Calu3 (cell line): Measurements from ENCODE around the gene GRWD1. TPM values are rescaled to one million over a fixed set of nuclear protein-coding genes. Genes with fewer than 3 reads are reported as not detected.

Experiments
- BruUV-seq: library from RNA; stranded (reverse); fragments of 400-500 nt; replicated peaks from 2 replicates; lab custom pipeline; 2021; lab: Mats Ljungman, UMichigan
- CTCF ChIA-PET: fragments of 300-600 bp; sonication (Branson Sonifier 250); formaldehyde crosslinking; loops from one replicate; lab custom pipeline; 2022; ENCODE audit warnings: antibody characterized with exemption; lab: Charles Lee
- DNase-seq: peaks from one replicate; pipeline ENCODE4 v3.0.0; 2022
- H3K27ac Mint-ChIP-seq: one replicate; pipeline ENCODE4 v1.8.0; 2022; ENCODE audit warnings: mixed read lengths; ENCODE audit not compliant: unreplicated experiment
- H3K27me3 Mint-ChIP-seq: one replicate; pipeline ENCODE4 v1.8.0; 2022; ENCODE audit warnings: mixed read lengths; ENCODE audit not compliant: unreplicated experiment
- H3K36me3 Mint-ChIP-seq: one replicate; pipeline ENCODE4 v1.8.0; 2022; ENCODE audit warnings: mild to moderate bottlenecking, moderate library complexity, mixed read lengths; ENCODE audit not compliant: insufficient read depth, unreplicated experiment
- H3K4me1 Mint-ChIP-seq: one replicate; pipeline ENCODE4 v1.8.0; 2022; ENCODE audit warnings: mild to moderate bottlenecking, low read depth, mixed read lengths; ENCODE audit not compliant: unreplicated experiment
- H3K4me3 Mint-ChIP-seq: one replicate; pipeline ENCODE4 v1.8.0; 2022; ENCODE audit warnings: mild to moderate bottlenecking, low read depth, moderate library complexity, mixed read lengths; ENCODE audit not compliant: unreplicated experiment
- H3K9me3 Mint-ChIP-seq: one replicate; pipeline ENCODE4 v1.8.0; 2022; ENCODE audit warnings: low read depth, mixed read lengths; ENCODE audit not compliant: unreplicated experiment
- intact Hi-C: fragments of 100-400 bp; cut with micrococcal nuclease; formaldehyde crosslinking; loops from one replicate; pipeline ENCODE4 v1.10.0; 2022; ENCODE audit not compliant: unreplicated experiment
- total RNA-seq: library from RNA; stranded (reverse); gene quantifications from 2 replicates; pipeline ENCODE4 v1.2.3, GENCODE V29; 2022
- TF ChIP-seq, protein P1 (sequence below): fragments of 200-600 bp; IDR thresholded peaks from one replicate; pipeline ENCODE4 v1.8.0; 2022; ENCODE audit warnings: antibody characterized with exemption; ENCODE audit not compliant: unreplicated experiment

Gene GRWD1
- total RNA-seq, 1 experiment from 2014 or later, result 75.0 TPM

DNA sequence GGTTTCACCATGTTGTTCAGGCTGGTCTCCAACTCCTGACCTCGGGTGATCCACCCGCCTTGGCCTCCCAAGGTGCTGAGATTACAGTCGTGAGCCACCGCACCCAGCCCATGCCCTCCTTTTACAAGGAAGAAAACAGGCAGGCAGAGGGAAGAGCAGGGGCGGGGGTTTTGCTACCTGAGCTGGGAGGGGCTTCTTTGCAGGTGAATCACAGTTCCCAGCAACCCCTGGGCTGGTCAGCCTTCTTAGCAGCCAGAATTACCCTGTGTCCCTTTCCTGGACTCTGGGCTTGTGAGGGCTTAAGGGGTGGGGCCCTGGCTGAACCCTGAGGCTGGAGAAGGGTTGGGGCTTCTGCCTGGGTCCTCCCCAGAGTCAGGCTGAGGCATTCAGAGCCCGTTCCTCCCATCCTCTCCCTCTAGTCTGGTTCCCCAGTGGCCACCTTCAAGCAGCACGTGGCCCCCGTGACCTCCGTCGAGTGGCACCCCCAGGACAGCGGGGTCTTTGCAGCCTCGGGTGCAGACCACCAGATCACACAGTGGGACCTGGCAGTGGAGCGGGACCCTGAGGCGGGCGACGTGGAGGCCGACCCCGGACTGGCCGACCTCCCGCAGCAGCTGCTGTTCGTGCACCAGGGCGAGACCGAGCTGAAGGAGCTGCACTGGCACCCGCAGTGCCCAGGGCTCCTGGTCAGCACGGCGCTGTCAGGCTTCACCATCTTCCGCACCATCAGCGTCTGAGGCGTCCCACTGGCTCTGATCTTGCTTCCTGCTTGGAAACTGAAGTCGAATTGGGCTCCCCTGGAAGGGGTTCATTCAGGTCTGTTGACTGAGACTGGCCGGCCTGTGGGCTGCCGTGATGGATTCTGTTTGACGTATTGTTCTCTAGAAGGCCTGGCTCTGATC lies 6.8 kb downstream of the GRWD1 start:
- no TSS peak for BruUV-seq
- Mint-ChIP-seq H3K9me3 (no peaks in the 10 kb centered on the region), H3K4me3 (no peak overlapping the region), H3K27me3 (no peaks in the 10 kb centered on the region), H3K4me1 (peaks cover 20% of the 10 kb centered on the region), H3K27ac (no peak overlapping the region), H3K36me3 (peaks cover 77% of the 10 kb centered on the region)
- intact Hi-C loops, result no loop called here
- peak; percentile 38 for DNase-seq
- TF ChIP-seq, protein P1, sequence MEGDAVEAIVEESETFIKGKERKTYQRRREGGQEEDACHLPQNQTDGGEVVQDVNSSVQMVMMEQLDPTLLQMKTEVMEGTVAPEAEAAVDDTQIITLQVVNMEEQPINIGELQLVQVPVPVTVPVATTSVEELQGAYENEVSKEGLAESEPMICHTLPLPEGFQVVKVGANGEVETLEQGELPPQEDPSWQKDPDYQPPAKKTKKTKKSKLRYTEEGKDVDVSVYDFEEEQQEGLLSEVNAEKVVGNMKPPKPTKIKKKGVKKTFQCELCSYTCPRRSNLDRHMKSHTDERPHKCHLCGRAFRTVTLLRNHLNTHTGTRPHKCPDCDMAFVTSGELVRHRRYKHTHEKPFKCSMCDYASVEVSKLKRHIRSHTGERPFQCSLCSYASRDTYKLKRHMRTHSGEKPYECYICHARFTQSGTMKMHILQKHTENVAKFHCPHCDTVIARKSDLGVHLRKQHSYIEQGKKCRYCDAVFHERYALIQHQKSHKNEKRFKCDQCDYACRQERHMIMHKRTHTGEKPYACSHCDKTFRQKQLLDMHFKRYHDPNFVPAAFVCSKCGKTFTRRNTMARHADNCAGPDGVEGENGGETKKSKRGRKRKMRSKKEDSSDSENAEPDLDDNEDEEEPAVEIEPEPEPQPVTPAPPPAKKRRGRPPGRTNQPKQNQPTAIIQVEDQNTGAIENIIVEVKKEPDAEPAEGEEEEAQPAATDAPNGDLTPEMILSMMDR, result no peak
- CTCF ChIA-PET, result no interaction called here

DNA sequence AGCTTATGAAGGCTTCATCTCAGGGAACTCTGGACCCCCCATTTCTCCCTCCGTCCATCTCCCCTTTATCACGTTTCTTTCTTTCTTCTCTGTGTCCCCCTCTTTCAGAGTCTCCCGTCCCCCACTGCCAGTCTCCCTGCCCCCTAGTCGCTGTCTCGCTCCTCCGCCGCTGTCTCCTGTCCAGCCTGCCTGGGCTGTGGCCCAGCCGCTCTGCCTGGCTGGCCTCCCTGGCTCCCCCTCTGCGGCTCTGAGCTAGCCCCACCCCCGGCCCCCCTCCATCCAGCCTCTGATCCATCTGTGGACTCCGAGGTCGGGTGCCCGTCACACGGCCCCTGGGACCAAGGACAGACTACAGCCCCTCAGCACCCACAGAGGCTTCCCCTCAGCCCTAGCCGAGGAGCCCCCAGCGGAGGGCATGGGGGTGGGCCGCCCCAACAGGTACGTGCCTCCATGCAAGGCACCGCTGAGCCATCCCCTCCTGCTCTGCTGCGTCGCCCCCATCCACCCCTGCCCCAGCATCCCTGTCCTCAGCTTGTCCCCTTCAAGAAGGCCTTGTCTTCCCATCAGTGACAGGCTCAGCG lies 8.5 kb downstream of the GRWD1 start:
- Mint-ChIP-seq H3K27ac (no peak overlapping the region), H3K4me3 (no peak overlapping the region), H3K36me3 (peaks cover 78% of the 10 kb centered on the region), H3K4me1 (peaks cover 20% of the 10 kb centered on the region), H3K27me3 (no peaks in the 10 kb centered on the region), H3K9me3 (no peaks in the 10 kb centered on the region)
- CTCF ChIA-PET, result no interaction called here
- DNase-seq, result no peak
- TF ChIP-seq, protein P1, result no peak
- BruUV-seq, result no TSS peak
- intact Hi-C loops, result no loop called here

DNA sequence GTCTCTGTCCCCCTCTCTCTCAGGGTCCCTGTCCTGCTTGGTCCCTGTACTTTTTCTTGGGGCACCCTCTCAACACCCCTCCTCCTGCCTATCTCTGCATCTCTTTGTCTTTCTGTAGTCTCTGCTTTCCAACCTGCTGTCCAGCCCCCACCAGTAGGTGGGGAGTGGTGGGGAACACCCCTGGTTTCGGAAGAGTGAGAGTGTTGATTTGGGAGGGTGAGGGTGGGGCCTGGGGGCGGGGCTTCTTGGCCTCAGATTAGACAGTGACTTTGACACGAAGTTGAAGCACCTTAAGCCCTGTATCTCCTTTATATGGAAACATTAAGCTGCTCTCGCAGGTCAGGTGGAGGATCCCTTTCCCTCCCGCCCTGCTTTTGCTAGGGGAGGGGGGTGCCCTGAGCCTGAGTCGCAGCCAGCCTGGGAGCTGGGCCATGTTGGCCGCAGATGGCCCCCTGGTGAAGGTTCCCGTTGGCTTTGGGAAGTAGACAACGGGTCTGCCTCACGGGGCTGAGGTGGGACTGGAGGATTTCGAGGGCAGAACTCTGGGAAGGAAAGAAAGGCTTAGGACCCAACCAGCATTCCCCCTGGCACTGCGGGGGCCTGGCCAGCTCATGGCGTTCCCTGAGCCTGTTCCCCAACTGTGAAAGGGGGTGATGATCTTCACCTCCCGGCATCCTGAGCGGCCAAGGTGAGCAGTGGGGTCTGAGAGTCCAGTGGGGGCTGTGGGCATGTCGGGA lies 9.6 kb downstream of the GRWD1 start, which contains the start of gene KCNJ14:
Gene KCNJ14, plus strand, starts transcription at position 404 of the 737 bp plus-strand sequence. CDS start 6,151 bp downstream, outside the sequence.
- DNase-seq, result no peak
- CTCF ChIA-PET, result interaction anchor here (0.6 to 0.7 kb wide), 2 partner anchors 13 to 1717 kb away, joined by 3 read pairs; no protein-coding TSS in a partner anchor
- Mint-ChIP-seq H3K27me3 (no peaks in the 10 kb centered on the region), H3K36me3 (peaks cover 73% of the 10 kb centered on the region), H3K27ac (no peak within 1 kb of the TSS), H3K9me3 (no peaks in the 10 kb centered on the region), H3K4me1 (peaks cover 20% of the 10 kb centered on the region), H3K4me3 (no peak within 1 kb of the TSS)
- TF ChIP-seq, protein P1, result no peak
- no TSS peak for BruUV-seq
- intact Hi-C loops, result no loop called here

DNA sequence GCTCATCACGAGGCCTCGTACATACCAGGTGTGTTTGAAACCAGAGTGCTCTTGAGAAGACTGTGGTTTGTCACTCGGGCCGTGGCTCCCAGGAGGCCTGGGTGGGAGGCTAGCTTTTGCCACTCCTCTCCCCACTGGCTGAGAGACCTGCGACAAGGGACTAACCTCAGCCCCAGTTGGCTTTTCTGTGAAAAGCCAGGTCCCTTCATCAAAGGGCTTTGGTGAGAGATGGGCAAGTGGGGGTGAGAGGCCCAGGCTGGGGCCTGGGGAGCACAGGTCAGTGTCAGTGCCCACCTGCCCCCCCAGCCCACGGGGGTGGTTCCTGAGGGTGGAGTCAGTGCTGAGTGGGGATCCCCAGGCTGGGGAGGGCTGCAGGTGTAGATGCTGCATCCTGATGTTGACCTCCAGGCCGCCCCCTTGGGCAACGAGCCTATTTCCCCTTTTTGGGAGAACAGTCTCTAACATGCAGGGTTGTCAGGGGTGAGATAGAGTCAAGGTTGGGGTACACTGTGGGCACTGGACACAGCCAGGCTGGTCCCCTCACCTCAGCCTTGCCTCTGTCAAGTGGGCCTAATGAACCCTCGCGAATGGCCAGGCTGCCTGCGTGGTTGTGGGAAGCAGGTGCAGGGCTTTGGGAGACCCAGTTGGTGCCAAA lies 10.3 kb downstream of the GRWD1 start:
- intact Hi-C loops, result no loop called here
- no TSS peak for BruUV-seq
- Mint-ChIP-seq H3K36me3 (peaks cover 68% of the 10 kb centered on the region), H3K27me3 (no peaks in the 10 kb centered on the region), H3K27ac (no peak overlapping the region), H3K4me1 (peaks cover 20% of the 10 kb centered on the region), H3K9me3 (no peaks in the 10 kb centered on the region), H3K4me3 (no peak overlapping the region)
- CTCF ChIA-PET, result interaction anchor here (0.6 to 0.7 kb wide), 2 partner anchors 12 to 1717 kb away, joined by 3 read pairs; no protein-coding TSS in a partner anchor
- DNase-seq, result no peak
- TF ChIP-seq, protein P1, result no peak
